GM12878 (cell line): ENCODE measurements around the gene KRTAP5-7. TPM values are rescaled to one million over a fixed set of nuclear protein-coding genes. Genes with fewer than 3 reads are reported as not detected.

Experiments used
- ATAC-seq: fragments of 200-7000 bp; cut with Tn5 transposase; 3 replicates; pipeline ENCODE4 v1.9.1; 2020; ENCODE audit warnings: mild to moderate bottlenecking, moderate library complexity
- BruUV-seq: library from RNA; stranded (reverse); fragments of 400-500 nt; replicated peaks from 2 replicates; lab custom pipeline; 2021; lab: Mats Ljungman, UMichigan
- CTCF ChIA-PET: fragments of 300-600 bp; sonication (Branson Sonifier 250); formaldehyde crosslinking; extraction: SDS; loops from one replicate; lab custom pipeline; 2021; ENCODE audit warnings: inconsistent platforms; lab: Yijun Ruan, JAX
- POLR2A ChIA-PET: fragments of 350-600 bp; formaldehyde crosslinking; extraction: SDS; loops from one replicate; lab custom pipeline; 2021; ENCODE audit warnings: inconsistent platforms; lab: Charles Lee
- RAD21 ChIA-PET: fragments of 300-600 bp; sonication (Branson Sonifier 250); formaldehyde crosslinking; loops from one replicate; lab custom pipeline; 2023; ENCODE audit warnings: antibody characterized with exemption; ENCODE audit not compliant: unreplicated experiment; lab: Charles Lee
- SMC1A ChIA-PET: fragments of 300-600 bp; sonication (Branson Sonifier 250); formaldehyde crosslinking; loops from one replicate; lab custom pipeline; 2023; ENCODE audit not compliant: unreplicated experiment, uncharacterized antibody; lab: Charles Lee
- DNase-seq: peaks from one replicate; pipeline ENCODE4 v3.0.0-alpha.2; 2011; ENCODE audit warnings: low read depth, low spot score
- FAIRE-seq: peaks from 3 replicates; lab custom pipeline; 2011; peaks lifted over from hg19 to GRCh38; lab: Jason Lieb, UNC
- H2AFZ ChIP-seq: 2 replicates; pipeline ENCODE4 v1.6.0; 2011; ENCODE audit warnings: low read depth, low read length, control low read depth; ENCODE audit not compliant: control insufficient read depth
- H3K27ac ChIP-seq: 2 replicates; pipeline ENCODE4 v1.5.1; 2011; ENCODE audit warnings: control low read depth; ENCODE audit not compliant: control insufficient read depth, insufficient read depth
- H3K27me3 ChIP-seq, 2 experiments: replicated peaks in 1 of 2; 2 replicates each; pipeline versions ENCODE4 v1.6.0 to v1.6.1; 2011; ENCODE audit warnings: low read length in 1 of 2; ENCODE audit not compliant: control insufficient read depth in 2 of 2, insufficient read depth in 2 of 2
- H3K36me3 ChIP-seq, 2 experiments: 2 replicates each; pipeline ENCODE4 v1.5.1; 2011; ENCODE audit warnings: low read length in 1 of 2; ENCODE audit not compliant: control insufficient read depth in 2 of 2, insufficient read depth in 2 of 2
- H3K4me1 ChIP-seq: 2 replicates; pipeline ENCODE4 v1.6.1; 2011; ENCODE audit warnings: mild to moderate bottlenecking, low read length, moderate library complexity, mixed read lengths; ENCODE audit not compliant: control insufficient read depth, insufficient read depth
- H3K4me2 ChIP-seq: 2 replicates; pipeline ENCODE4 v1.6.0; 2011; ENCODE audit warnings: control low read depth; ENCODE audit not compliant: control insufficient read depth, insufficient read depth
- H3K4me3 ChIP-seq: fragments of 200-600 bp; sonication (generic); 2 replicates; pipeline ENCODE4 v1.5.1; 2016
- H3K79me2 ChIP-seq: 2 replicates; pipeline ENCODE4 v1.6.0; 2011; ENCODE audit warnings: low read length; ENCODE audit not compliant: control insufficient read depth, insufficient read depth
- H3K9ac ChIP-seq: 2 replicates; pipeline ENCODE4 v1.8.0; 2011; ENCODE audit warnings: low read length, control low read depth, mixed read lengths; ENCODE audit not compliant: control insufficient read depth, insufficient read depth
- H3K9me3 ChIP-seq: replicated peaks from 3 replicates; pipeline ENCODE4 v1.5.1; 2011; ENCODE audit warnings: mild to moderate bottlenecking, low read length; ENCODE audit not compliant: control insufficient read depth, insufficient read depth
- H4K20me1 ChIP-seq: 2 replicates; pipeline ENCODE4 v1.6.0; 2011; ENCODE audit not compliant: control insufficient read depth, insufficient read depth
- BRCA1 ChIP-seq: IDR thresholded peaks from 2 replicates; pipeline ENCODE4 v1.6.1; 2011; ENCODE audit warnings: low read depth, low read length, improper control_type of control experiment
- JUND ChIP-seq: IDR thresholded peaks from 2 replicates; pipeline ENCODE4 v1.6.1; 2012; ENCODE audit warnings: low read depth, mild to moderate bottlenecking, low read length, improper control_type of control experiment, moderate library complexity
- NFYA ChIP-seq: IDR thresholded peaks from 2 replicates; pipeline ENCODE4 v1.6.1; 2011; ENCODE audit warnings: low read depth, mild to moderate bottlenecking, low read length, improper control_type of control experiment, borderline replicate concordance
- NR2F1 ChIP-seq: fragments of 450-650 bp; conservative IDR thresholded peaks from 2 replicates; pipeline ENCODE4 v1.6.1; 2017; ENCODE audit warnings: mild to moderate bottlenecking
- NRF1 ChIP-seq: conservative IDR thresholded peaks from 2 replicates; pipeline ENCODE4 v1.6.1; 2011; ENCODE audit warnings: mild to moderate bottlenecking, low read depth, low read length, improper control_type of control experiment
- POLR2AphosphoS2 ChIP-seq: IDR thresholded peaks from 2 replicates; pipeline ENCODE4 v1.6.1; 2011; ENCODE audit warnings: low read depth, mild to moderate bottlenecking, low read length, improper control_type of control experiment, moderate library complexity
- POU2F2 ChIP-seq: IDR thresholded peaks from 3 replicates; pipeline ENCODE4 v1.6.1; 2011; ENCODE audit warnings: low read depth, mild to moderate bottlenecking, low read length, borderline replicate concordance
- RBBP5 ChIP-seq: fragments of 200-600 bp; sonication (generic); conservative IDR thresholded peaks from 2 replicates; pipeline ENCODE4 v1.6.1; 2016
- RELA ChIP-seq: fragments of 450-650 bp; IDR thresholded peaks from 2 replicates; pipeline ENCODE4 v1.8.0; 2014; ENCODE audit warnings: borderline replicate concordance; ENCODE audit not compliant: partially characterized antibody
- SIX5 ChIP-seq: IDR thresholded peaks from 2 replicates; pipeline ENCODE4 v1.6.1; 2011; ENCODE audit warnings: mild to moderate bottlenecking, low read depth, low read length, moderate library complexity; ENCODE audit not compliant: severe bottlenecking
- SP1 ChIP-seq: IDR thresholded peaks from one replicate; pipeline ENCODE4 v1.6.1; 2011; ENCODE audit warnings: low read depth, low read length
- TCF7 ChIP-seq: IDR thresholded peaks from 2 replicates; pipeline ENCODE4 v1.6.1; 2014; ENCODE audit warnings: antibody characterized with exemption, borderline replicate concordance
- ZNF207 ChIP-seq: fragments of 450-650 bp; IDR thresholded peaks from 2 replicates; pipeline ENCODE4 v1.6.1; 2014; ENCODE audit warnings: antibody characterized with exemption, mild to moderate bottlenecking, borderline replicate concordance
- ZNF217 ChIP-seq: fragments of 450-650 bp; IDR thresholded peaks from 2 replicates; pipeline ENCODE4 v1.6.1; 2017; ENCODE audit warnings: antibody characterized with exemption, mild to moderate bottlenecking
- WGBS: methylation state at CpG from one replicate; pipeline ENCODE4 v1.1.6; 2016; ENCODE audit warnings: low lambda C conversion rate; ENCODE audit not compliant: insufficient replicate concordance, insufficient coverage; ENCODE audit errors: missing lambda C conversion rate; 5-methylcytosine and 5-hydroxymethylcytosine counted together
- in situ Hi-C: fragments of 300-500 bp; cut with MboI; formaldehyde crosslinking; loops from 9 replicates; pipeline ENCODE4 v1.14.3; 2018; ENCODE audit warnings: mixed read lengths
- intact Hi-C: fragments of 100-400 bp; cut with micrococcal nuclease; formaldehyde crosslinking; loops from one replicate; pipeline ENCODE4 v1.14.2; 2022; ENCODE audit not compliant: unreplicated experiment
- polyA plus RNA-seq, 11 experiments: library from polyadenylated mRNA; depleted of rRNA in 4 of 11; unstranded in 6 of 11; stranded (reverse) in 5 of 11; fragments of >200 nt; fragmentation: Nextera tagmentation in 4 of 11; fragmentation: Illumina TruSeq in 1 of 11; extraction: Ambion mirVana in 4 of 11; extraction: Trizol in 1 of 11; gene quantifications; 1 replicate in 1 of 11; 2 replicates in 10 of 11; pipeline versions ENCODE4 v1.2.1 to v1.2.3, GENCODE V29; 2011 to 2016; ENCODE audit warnings: inconsistent platforms in 2 of 11, missing spikeins in 2 of 11, low read depth in 1 of 11
- total RNA-seq, 4 experiments: library from RNA; depleted of rRNA in 3 of 4; stranded (reverse); fragments of >200 nt in 3 of 4; fragmentation: Illumina TruSeq in 1 of 4; extraction: Trizol in 1 of 4; gene quantifications; 2 replicates each; pipeline versions ENCODE4 v1.2.1 to v1.2.3, GENCODE V29; 2013 to 2021
- TF ChIP-seq, protein P1 (sequence below): fragments of 450-650 bp; IDR thresholded peaks from 2 replicates; pipeline ENCODE4 v1.6.1; 2017; ENCODE audit warnings: borderline replicate concordance
- TF ChIP-seq, protein P2 (sequence below): IDR thresholded peaks from 2 replicates; pipeline ENCODE4 v1.6.1; 2011; ENCODE audit warnings: low read depth, low read length, improper control_type of control experiment, borderline replicate concordance
- TF ChIP-seq, protein P3 (sequence below): fragments of 450-650 bp; IDR thresholded peaks from 2 replicates; pipeline ENCODE4 v1.6.1; 2018; ENCODE audit warnings: mild to moderate bottlenecking, low read depth, moderate library complexity; ENCODE audit not compliant: partially characterized antibody
- TF ChIP-seq, protein P4 (sequence below): fragments of 450-650 bp; conservative IDR thresholded peaks from 2 replicates; pipeline ENCODE4 v1.6.1; 2017; ENCODE audit warnings: mild to moderate bottlenecking, moderate library complexity

KRTAP5-7 gene
- total and polyA plus RNA-seq, 10 of the 15 experiments (the other 5 are each of a cell fraction or from before 2014, with no cell fraction given) = 0.07 to 0.23 (median 0.19) TPM; not detected in 6

DNA sequence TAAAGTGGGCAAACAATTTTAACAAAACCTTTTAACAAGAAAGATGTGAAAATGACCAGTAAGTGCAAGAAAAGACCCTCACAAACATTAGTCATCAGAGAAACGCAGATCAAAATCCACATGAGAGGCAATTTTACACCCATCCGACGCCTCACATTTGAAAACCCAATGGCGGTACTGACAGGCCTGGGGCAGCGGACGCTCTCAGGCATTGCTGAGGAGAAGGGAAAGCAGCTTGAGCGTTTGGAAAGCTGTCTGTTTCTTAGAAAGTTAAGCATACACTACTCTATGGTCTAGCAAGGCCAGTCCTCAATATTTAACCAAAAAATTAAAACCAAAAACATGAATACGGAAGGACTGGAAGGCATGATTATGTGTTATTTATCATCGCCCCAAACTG is 8.8 kb downstream of the KRTAP5-7 start (continued):
- TF ChIP-seq POLR2AphosphoS2 = no peak

DNA sequence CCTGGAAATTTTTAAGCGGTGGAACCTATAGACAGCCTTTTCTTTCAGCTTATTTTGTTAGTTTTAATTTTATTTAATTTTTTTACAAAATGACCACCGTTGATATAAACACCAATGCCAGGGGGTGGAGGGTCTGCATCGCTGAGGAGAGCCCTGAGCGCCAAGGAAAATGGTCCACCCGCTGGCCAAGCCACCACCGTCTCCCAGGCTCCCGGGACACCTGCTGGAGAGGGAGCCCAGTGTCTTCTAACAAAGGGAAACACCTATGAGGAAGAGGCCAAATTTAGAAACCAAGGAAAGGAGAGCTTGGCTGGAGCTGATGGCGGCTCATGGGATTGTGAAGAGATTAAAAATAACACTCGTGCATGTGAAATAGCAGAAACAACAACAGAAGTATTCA is 10.5 kb downstream of the KRTAP5-7 start:
- no peak for DNase-seq
- intact Hi-C loops = no loop called here
- Histone ChIP-seq H3K79me2 (no peaks in the 10 kb centered on the region), H4K20me1 (no peaks in the 10 kb centered on the region), H2AFZ (no peak overlapping the region), H3K4me3 (no peak overlapping the region), H3K4me2 (no peak overlapping the region), H3K4me1 (peaks cover 37% of the 10 kb centered on the region), H3K36me3 (no peaks in the 10 kb centered on the region), H3K27ac (no peak overlapping the region), H3K9me3 (peaks cover 20% of the 10 kb centered on the region), H3K9ac (no peak overlapping the region), H3K27me3 (no peaks in the 10 kb centered on the region)
- in situ Hi-C loops = no loop called here
- SMC1A ChIA-PET = interaction anchor here (1.0 kb wide), 1 partner anchor 89 kb away, joined by 3 read pairs; no protein-coding TSS in a partner anchor
- RAD21 ChIA-PET = no interaction called here
- CTCF ChIA-PET = no interaction called here
- BruUV-seq = no TSS peak
- POLR2A ChIA-PET = no interaction called here
- ATAC-seq = no peak
- no peak for FAIRE-seq
- 98% methylated on average over 9 of the region's 9 CpGs for WGBS
- TF ChIP-seq SIX5 (no peak), RELA (no peak), ZNF217 (no peak), NR2F1 (no peak), BRCA1 (no peak), RBBP5 (no peak), SP1 (no peak), POU2F2 (no peak), NFYA (no peak), ZNF207 (no peak), NRF1 (no peak), JUND (no peak), TCF7 (no peak)
- TF ChIP-seq, protein P1, sequence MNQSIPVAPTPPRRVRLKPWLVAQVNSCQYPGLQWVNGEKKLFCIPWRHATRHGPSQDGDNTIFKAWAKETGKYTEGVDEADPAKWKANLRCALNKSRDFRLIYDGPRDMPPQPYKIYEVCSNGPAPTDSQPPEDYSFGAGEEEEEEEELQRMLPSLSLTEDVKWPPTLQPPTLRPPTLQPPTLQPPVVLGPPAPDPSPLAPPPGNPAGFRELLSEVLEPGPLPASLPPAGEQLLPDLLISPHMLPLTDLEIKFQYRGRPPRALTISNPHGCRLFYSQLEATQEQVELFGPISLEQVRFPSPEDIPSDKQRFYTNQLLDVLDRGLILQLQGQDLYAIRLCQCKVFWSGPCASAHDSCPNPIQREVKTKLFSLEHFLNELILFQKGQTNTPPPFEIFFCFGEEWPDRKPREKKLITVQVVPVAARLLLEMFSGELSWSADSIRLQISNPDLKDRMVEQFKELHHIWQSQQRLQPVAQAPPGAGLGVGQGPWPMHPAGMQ = no peak
- TF ChIP-seq, protein P2, sequence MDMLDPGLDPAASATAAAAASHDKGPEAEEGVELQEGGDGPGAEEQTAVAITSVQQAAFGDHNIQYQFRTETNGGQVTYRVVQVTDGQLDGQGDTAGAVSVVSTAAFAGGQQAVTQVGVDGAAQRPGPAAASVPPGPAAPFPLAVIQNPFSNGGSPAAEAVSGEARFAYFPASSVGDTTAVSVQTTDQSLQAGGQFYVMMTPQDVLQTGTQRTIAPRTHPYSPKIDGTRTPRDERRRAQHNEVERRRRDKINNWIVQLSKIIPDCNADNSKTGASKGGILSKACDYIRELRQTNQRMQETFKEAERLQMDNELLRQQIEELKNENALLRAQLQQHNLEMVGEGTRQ = no peak
- TF ChIP-seq, protein P3, sequence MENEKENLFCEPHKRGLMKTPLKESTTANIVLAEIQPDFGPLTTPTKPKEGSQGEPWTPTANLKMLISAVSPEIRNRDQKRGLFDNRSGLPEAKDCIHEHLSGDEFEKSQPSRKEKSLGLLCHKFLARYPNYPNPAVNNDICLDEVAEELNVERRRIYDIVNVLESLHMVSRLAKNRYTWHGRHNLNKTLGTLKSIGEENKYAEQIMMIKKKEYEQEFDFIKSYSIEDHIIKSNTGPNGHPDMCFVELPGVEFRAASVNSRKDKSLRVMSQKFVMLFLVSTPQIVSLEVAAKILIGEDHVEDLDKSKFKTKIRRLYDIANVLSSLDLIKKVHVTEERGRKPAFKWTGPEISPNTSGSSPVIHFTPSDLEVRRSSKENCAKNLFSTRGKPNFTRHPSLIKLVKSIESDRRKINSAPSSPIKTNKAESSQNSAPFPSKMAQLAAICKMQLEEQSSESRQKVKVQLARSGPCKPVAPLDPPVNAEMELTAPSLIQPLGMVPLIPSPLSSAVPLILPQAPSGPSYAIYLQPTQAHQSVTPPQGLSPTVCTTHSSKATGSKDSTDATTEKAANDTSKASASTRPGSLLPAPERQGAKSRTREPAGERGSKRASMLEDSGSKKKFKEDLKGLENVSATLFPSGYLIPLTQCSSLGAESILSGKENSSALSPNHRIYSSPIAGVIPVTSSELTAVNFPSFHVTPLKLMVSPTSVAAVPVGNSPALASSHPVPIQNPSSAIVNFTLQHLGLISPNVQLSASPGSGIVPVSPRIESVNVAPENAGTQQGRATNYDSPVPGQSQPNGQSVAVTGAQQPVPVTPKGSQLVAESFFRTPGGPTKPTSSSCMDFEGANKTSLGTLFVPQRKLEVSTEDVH = no peak
- TF ChIP-seq, protein P4, sequence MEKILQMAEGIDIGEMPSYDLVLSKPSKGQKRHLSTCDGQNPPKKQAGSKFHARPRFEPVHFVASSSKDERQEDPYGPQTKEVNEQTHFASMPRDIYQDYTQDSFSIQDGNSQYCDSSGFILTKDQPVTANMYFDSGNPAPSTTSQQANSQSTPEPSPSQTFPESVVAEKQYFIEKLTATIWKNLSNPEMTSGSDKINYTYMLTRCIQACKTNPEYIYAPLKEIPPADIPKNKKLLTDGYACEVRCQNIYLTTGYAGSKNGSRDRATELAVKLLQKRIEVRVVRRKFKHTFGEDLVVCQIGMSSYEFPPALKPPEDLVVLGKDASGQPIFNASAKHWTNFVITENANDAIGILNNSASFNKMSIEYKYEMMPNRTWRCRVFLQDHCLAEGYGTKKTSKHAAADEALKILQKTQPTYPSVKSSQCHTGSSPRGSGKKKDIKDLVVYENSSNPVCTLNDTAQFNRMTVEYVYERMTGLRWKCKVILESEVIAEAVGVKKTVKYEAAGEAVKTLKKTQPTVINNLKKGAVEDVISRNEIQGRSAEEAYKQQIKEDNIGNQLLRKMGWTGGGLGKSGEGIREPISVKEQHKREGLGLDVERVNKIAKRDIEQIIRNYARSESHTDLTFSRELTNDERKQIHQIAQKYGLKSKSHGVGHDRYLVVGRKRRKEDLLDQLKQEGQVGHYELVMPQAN = no peak
